ENCODE measurements around the gene DVL3.

- TF ChIP-seq CTCF (conservative IDR thresholded peaks at IDR 0.05; ENCODE audit: low read depth in 2 of 2) (no peak), REST (IDR thresholded peaks at IDR 0.05; ENCODE audit: unreplicated experiment) (no peak), EZH2phosphoT487 (IDR thresholded peaks at IDR 0.05; ENCODE audit: unreplicated experiment) (no peak), POLR2AphosphoS5 (IDR thresholded peaks at IDR 0.05; ENCODE audit: low read depth) (no peak)
Observed at GRCh38 chr3:184189421-184189820, 34.2 kb downstream of the DVL3 start.
